SK-N-MC (cell line): ENCODE measurements around the gene SPAM1.

ENCODE experiments used
- EZH2 ChIP-seq: fragments of 200-600 bp; sonication (generic); IDR thresholded peaks from one replicate; pipeline ENCODE4 v1.6.1; 2017; ENCODE audit warnings: antibody characterized with exemption
- FOXP2 ChIP-seq: optimal IDR thresholded peaks from 2 replicates; pipeline ENCODE3; 2011; ENCODE audit warnings: mild to moderate bottlenecking, moderate library complexity; ENCODE audit not compliant: insufficient read depth; ENCODE audit errors: extremely low read length, control extremely low read depth
- POLR2AphosphoS5 ChIP-seq: IDR thresholded peaks from 2 replicates; pipeline ENCODE4 v1.6.1; 2012; ENCODE audit warnings: mild to moderate bottlenecking, low read depth, low read length, borderline replicate concordance

GRCh38 chr7:123992913-123993518 lies 68.0 kb downstream of the SPAM1 start:
- TF ChIP-seq EZH2 (no peak), POLR2AphosphoS5 (no peak), FOXP2 (no peak)
